Activated CD8-positive, alpha-beta memory T cell treated with anti-CD3 and anti-CD28 coated beads for 36 hours (primary cell): ENCODE results near the gene MEF2C. TPM values are rescaled to one million over a fixed set of nuclear protein-coding genes. Genes with fewer than 3 reads are reported as not detected.
"Not testable (repeated sequence)": the region's sequence is repeated elsewhere in the genome, so short reads cannot be mapped to it uniquely, and the experiment has no call there.

Experiments used
- CTCF ChIA-PET: fragments of 350-600 bp; sonication (Branson Sonifier 250); formaldehyde crosslinking; loops from one replicate; lab custom pipeline; 2021; ENCODE audit warnings: antibody characterized with exemption; lab: Charles Lee
- POLR2A ChIA-PET: fragments of 350-600 bp; sonication (Branson Sonifier 250); formaldehyde crosslinking; loops from one replicate; lab custom pipeline; 2021; ENCODE audit warnings: antibody characterized with exemption; lab: Charles Lee
- total RNA-seq, 2 experiments: library from RNA; stranded (reverse); gene quantifications; one replicate each; pipeline ENCODE4 v1.2.3, GENCODE V29; 2021

MEF2C gene
- total RNA-seq, result under 1 TPM; 0.08 to 0.15 TPM

DNA sequence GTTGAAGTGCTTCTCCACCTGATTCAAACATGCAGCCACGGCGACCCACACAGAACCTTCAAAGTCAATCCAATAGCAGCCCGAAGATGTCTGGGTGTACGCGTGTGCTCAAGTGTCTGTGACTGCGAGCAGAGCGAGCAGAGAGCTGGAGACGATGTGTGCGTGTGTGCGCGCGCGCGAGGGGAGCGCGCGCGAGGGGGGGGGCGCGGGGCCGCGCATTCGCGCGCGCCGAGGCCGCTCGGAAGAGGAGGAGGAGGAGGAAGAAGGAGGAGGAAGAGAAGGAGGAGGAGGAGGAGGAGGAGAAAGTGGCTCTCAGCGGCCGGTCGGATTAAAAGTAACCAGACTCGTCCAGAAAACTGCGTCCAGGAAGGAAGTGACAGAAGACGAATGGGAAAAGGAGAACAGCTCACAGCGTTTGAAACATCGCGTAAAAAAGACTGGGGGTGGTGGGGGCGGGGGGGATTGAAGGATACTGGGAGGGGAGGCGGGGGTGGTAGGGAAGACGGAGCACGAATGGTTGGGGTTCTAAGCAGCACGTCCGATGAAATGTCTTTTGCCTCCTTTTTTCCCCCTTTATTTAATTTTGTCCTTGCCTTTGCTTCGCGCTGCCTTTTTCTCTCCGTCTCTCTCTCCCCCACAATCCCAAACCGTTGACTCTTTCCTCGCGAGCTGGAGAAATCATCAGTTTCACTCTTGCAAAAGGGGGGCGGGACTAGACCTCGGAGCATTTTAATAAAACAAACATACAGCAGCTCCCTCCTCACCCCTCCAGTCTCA is at the start of gene MEF2C:
Gene MEF2C (minus strand): TSS at position 126 of the 777 bp plus-strand sequence. CDS start 59,396 bp downstream, outside the sequence.
- ChIA-PET POLR2A (no interaction called here), CTCF (interaction anchor here (1.2 kb wide), 1 partner anchor 83 kb away, joined by 3 read pairs; no protein-coding TSS in a partner anchor)

GRCh38 chr5:88932541-88932940 is 49.6 kb upstream of the MEF2C start:
- CTCF ChIA-PET, result no interaction called here

DNA sequence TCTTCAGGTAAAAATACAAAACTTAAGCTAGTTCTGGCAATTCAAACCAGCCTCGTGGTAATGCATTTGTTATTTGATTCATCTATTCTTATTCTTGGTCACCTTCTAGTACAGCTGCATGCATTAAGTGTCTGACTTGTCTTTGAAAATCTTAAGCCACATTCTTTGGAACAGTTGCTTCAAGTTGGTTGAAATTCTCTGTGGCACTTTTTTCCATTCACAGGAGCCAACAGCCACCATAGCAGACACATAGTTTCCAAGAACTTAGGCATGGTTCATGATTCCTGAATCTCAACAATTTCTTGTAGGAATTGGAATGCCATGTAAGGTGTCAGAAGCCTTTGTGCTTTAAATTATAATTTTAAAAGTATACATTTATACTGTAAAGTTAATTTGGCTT is 47.4 kb upstream of the MEF2C start:
- POLR2A ChIA-PET, result no interaction called here
- CTCF ChIA-PET, result no interaction called here

More at GRCh38 chr5:88932541-88932940, 49.6 kb upstream of the MEF2C start:
- POLR2A ChIA-PET, result no interaction called here

DNA sequence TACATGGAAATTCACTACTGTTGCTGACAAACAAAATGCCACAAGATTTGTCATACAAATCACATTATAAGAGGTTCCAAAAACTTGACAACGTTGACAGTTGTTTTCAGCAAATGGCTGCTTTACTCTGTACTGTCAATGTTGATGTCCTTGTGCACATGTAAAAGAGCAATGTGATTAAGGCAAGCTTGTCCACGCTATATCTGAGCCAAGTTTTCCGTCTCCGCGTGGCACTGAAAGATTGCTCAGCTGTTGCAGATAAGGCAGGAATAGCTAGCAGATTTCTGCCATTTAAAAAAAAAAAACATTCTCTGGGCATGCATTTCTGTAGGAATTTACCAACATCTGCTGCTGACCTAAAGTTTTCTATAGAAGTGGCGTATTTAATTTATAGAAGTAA is 46.4 kb upstream of the MEF2C start:
- CTCF ChIA-PET, result interaction anchor here (0.7 kb wide), 1 partner anchor 563 kb away, joined by 5 read pairs; no protein-coding TSS in a partner anchor

DNA sequence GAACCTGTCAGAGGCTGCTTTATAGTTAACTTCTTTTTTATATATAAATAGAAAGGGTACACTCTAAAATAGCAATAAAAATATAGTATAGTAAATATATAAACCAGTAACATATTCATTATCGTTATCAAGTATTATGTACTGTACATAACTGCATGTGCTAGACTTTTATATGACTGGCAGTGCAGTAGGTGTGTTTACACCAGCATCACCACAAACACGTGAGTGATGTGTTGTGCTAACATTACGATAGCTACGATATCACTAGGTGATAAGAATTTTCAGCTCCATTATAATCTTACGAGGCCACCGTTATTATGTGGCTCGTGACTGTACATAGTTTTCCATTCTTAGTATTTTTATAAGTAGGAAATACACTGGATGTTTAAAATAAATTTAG is 43.8 kb upstream of the MEF2C start:
- ChIA-PET POLR2A (no interaction called here), CTCF (no interaction called here)

More for the DNA sequence above, 46.4 kb upstream of the MEF2C start:
- POLR2A ChIA-PET, result no interaction called here

DNA sequence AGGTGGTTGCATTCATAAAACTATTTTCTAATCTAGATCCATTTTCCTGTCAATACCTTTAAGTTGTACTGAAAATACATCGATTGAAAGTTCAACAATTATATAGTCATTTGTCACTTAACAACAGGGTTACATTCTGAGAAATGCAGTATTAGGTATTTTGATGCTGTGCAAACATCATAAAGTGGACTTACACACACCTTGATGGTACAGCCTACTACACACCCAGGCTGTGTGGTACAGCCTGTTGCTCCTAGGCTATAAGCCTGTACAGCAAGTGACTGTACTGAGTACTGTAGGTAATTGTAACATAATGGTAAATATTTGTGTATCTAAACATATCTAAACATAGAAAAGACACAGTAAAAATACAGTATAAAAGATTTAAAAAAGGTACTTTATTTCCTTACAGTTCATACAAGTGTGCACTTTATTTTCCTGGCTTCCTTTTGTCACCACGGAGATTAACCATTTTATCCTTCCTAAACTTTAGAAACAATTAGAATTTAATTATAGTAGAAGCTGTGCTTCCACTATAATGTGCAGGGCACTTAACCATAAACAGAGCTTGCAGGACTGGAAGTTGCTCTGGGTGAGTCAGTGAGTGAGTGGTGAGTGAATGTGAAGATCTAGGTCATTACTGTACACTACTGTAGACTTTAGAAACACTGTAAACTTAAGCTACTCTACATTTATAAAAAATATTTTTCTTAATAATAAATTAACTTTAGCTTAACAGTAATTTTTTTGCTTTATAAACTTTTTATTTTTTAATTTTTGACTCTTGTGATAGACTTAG is 42.9 kb upstream of the MEF2C start:
- ChIA-PET POLR2A (no interaction called here), CTCF (no interaction called here)

DNA sequence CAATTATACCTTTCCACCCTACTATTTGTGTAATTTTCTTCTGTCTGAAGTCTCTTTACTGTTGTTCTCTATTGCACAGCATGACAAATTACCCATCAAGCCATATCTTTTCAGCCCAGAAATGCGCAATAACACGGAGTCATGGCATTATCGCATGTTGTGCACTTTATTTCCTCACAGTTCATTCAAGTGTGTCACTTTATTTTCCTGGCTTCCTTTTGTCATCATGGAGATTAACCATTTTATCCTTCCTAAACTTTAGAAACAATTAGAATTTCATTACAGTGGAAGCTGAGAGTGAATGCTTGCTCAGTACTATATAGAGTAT is 41.3 kb upstream of the MEF2C start:
- CTCF ChIA-PET, result no interaction called here
- POLR2A ChIA-PET, result no interaction called here

DNA sequence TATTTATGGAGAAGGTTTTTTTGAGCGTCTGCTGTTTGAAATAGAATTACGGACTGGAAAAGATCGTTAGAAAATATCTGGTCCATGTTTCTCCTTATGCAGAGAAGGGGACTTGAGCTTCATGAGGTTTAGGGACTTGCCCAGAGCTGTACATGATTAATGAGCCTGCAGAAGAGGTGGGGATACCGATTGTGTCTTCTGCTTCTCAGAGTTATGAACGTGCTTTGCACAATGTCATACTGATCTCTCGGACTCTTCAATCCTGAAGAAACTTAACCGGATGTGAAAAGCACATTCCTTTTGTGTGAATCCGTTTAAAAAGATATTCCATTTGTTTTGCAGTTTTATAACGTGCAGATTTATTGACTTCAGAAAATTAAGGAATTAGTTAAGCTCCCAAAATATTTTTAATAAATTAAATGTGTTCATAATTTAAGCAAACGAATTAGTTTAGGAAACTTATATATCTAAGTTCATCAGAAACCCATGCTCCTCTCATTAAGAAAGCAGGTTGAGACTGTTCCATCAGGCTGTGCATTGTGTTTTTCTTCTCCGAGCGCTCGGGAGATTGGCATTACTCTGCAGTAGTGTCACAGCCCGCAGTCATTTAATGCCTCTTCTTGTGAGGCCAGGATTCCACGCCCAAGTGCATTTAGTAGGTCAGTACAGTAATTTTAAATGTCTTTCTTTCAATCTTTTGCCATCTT is 40.8 kb upstream of the MEF2C start:
- ChIA-PET CTCF (no interaction called here), POLR2A (no interaction called here)

DNA sequence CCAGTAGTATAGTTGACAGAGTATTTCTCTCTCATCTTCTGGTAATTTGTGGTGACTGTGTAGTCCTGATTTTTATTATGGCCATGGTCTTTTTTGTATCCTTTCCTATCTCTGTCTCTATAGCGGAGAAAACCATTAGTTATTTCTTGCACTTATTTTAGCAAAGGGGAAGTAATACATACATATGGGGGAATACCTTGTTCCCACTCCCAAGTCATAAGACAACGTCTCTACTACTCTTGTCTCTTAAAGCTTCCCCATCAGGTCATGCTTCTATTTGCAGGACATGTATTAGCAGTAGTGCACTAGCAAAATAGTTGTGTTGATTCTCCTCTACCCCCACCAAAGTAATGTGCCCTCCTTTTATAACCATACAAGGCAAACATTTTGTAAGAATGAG is 29.8 kb upstream of the MEF2C start:
- POLR2A ChIA-PET, CTCF ChIA-PET: not testable (repeated sequence)

DNA sequence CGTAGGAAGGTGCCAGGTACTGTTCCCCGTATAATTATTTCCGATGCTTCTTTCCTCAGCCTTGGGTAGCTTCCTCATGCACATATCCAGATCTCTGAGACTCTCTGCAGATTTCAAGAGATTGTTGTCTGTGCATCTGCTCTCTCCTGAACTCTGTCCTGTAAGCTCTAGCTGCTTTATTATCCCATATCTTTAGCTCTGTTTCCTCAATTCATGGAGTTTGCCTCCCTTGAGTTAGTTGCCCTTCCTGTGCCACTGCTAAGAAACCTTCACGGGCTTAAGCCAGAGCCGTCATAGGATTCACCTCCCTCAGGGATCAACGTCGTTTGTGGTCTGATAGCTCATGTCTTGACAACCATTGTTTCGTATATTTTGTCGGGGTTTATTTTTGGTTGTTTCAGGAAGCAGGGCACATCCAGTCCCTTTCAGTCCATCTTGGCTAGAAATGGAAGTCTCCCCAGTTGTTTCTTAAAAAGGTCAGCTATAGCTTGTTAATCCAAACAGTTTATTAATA is 28.1 kb upstream of the MEF2C start:
- CTCF ChIA-PET, POLR2A ChIA-PET: not testable (repeated sequence)

DNA sequence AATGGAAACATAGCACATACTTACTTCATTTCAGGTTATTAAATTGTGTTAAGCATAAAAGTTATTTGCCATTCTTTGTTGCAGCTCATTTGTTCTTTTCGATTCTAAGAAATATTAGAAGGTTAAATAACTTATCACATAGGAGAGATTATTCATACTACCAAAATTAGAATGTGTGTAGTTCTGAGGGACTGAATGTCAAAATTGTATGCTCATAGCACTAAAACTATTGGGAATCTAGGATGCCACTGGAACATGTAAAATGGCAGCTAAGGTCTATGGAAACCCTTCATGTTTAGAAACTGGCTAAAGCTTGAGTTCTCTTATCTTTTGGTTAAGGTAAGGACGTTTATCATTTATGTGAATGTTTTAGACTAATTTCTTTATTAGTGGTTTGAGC is 21.5 kb upstream of the MEF2C start:
- POLR2A ChIA-PET, CTCF ChIA-PET: not testable (repeated sequence)

- CTCF ChIA-PET, POLR2A ChIA-PET: not testable (repeated sequence)
These were observed 21.0 kb upstream of the MEF2C start for GRCh38 chr5:88903966-88904365.

DNA sequence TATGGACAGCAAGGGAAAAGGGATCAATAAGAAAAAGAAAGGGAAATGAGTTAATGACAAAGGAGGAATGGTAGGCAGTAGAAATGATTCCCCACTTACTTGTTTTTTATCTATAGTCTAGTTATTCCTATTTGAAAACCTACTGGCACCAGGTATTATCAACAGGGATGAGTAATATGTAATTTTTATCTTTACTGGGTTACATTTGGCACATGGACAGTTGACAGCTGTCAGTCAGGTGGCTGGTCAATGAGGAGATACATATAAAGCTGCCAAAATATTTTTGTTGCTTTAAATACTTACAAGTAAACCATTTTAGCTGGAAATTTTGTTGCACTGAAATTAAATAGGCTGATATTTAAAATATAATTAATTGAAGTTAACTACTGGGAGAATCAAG is 18.1 kb upstream of the MEF2C start:
- CTCF ChIA-PET, result not testable (repeated sequence)

GRCh38 chr5:88899096-88899737 is 16.2 kb upstream of the MEF2C start:
- ChIA-PET POLR2A (no interaction called here), CTCF (no interaction called here)

More for the DNA sequence above, 18.1 kb upstream of the MEF2C start:
- POLR2A ChIA-PET, result not testable (repeated sequence)

GRCh38 chr5:88897748-88898147 is 14.8 kb upstream of the MEF2C start:
- ChIA-PET CTCF (no interaction called here), POLR2A (no interaction called here)

DNA sequence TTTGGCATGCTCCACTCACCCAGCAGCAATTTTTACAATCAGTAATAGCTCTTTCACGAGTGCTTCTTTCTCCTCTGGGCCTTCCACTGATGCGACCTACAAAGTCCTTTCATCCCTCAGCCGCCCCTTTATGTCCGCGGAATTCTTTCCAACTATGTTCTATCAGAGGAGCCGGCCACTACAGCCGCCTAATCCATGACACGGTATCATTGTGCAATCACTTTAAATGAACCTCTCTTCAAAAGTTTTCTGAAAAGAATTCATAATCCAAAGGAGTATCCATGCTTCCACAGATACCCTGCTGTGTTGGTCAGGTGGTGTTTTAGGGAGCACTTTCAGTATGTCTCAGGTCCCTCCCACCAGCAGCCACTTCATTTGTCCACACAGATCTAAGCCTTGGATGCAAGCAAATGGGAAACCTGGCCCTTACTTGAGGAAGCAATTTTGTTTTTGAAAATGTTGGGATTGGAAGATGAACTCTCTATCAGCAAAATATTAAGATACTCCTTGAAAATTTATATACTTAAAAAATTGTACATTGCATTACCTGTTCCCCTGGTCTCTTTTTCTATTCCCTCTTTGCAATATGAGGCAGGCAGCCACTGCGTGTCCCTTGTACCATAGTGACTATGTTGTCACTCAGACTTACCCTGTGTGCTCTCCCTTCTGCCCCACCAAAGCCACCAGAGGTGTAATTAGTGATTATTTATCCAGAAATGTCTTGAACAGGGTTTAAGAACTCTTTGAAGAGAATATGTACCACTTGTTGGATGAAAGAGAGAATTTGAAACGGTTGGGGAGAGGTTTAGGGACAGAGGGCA is 12.9 kb upstream of the MEF2C start:
- CTCF ChIA-PET, result no interaction called here
- POLR2A ChIA-PET, result no interaction called here

- ChIA-PET POLR2A (no interaction called here), CTCF (no interaction called here)
These were observed 9.7 kb upstream of the MEF2C start for GRCh38 chr5:88892669-88893068.

DNA sequence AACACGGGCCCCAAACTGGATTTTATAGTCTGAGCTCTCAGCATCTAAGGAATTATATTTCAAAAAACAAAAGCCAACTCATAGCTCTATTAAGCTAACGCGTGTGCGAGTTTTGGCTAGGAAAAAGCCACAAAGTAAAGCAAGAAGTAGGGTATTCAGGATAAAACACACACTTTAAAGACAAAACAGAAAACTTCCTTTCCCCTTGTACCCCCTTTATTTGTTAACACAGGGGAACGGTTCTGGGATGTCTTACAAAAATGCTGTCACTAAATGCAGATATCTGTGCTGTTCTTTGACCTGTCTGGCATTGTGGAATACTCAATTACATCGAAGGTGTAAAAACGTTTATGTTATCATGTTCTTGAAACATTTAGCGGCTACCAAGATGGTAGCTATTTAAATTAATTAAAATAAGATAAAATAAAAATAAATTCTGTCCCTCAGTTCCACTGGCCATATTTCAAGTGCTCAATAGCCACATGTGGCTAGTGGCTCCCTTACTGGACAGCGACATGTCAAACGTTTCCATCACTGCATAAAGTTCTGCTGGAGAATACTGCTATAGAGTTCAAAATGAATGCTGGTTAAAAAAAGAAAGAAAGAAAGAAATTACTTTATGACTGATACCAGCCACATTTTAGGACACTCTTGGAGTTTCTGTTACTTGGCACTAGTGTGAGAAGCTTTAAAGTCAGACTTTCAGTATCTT is 7.2 kb upstream of the MEF2C start:
- CTCF ChIA-PET, result no interaction called here
- POLR2A ChIA-PET, result no interaction called here
